Activated CD8-positive, alpha-beta memory T cell treated with anti-CD3 and anti-CD28 coated beads for 48 hours (primary cell): ENCODE results near the gene AXIN1.

ENCODE experiments used
- DNase-seq, 3 experiments: peaks; one replicate each; pipeline ENCODE4 v3.0.0-alpha.2; 2020; ENCODE audit warnings: low read depth in 2 of 3, low spot score in 2 of 3

The AXIN1 gene

GRCh38 chr16:285146-286055 is 67.1 kb downstream of the AXIN1 start:
- no peak for DNase-seq

DNA sequence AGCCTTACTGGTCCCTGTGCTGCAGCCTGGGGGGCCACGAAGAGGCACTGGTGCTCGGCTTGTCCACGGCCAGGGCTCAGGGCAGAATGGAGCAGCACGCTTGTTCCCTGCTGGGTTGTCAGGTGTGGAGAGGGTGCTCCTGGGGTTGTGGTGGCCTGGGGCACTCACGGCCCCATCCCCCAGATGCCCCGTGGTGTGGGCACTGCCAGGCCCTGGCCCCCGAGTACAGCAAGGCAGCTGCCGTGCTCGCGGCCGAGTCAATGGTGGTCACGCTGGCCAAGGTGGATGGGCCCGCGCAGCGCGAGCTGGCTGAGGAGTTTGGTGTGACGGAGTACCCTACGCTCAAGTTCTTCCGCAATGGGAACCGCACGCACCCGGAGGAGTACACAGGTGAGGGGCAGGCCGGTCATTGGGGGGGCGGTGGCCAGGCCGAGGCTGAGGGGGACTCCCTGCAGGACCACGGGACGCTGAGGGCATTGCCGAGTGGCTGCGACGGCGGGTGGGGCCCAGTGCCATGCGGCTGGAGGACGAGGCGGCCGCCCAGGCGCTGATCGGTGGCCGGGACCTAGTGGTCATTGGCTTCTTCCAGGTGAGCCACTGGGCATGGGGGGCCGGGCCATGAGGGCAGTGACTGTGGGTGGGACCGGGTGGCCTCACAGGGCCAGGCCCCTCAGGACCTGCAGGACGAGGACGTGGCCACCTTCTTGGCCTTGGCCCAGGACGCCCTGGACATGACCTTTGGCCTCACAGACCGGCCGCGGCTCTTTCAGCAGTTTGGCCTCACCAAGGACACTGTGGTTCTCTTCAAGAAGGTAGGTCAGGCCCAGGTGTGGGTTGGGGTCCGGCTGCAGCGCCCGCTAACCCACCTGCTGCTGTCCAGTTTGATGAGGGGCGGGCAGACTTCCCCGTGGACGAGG is 68.1 kb downstream of the AXIN1 start:
- no peak for DNase-seq

DNA sequence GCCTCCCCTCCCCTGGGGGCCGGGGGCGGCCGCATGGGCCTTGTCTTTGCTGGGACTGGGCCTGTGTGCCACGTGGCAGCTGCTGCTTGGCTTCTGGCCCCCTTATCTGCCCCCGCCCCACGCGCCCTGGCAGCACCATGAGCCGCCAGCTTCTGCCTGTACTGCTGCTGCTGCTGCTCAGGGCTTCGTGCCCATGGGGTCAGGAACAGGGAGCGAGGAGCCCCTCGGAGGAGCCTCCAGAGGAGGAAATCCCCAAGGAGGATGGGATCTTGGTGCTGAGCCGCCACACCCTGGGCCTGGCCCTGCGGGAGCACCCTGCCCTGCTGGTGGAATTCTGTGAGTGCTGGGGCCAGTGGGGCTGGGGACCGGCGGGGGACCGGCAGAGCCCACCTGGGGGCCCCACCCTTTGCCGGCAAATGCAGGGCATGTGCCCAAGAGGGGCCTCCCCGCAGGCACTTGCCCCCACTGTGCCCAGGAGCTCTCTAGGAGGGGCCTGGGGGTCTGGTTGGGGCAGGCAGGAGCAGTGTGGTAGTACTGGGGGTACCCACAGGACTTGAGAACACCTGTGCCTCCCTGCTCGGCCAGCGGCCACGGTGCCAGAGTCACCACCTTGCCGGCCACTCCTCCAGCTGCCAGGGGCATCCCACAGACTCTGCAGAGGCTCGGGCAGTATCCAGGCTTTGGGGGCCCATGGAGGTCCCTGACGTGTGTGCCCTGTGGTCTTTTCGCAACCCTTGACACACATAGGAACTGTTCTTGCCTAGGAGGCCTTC is 69.3 kb downstream of the AXIN1 start, which contains the start of gene PDIA2:
Gene PDIA2, plus strand, starts transcription at position 132 of the 773 bp plus-strand sequence. Its CDS starts 6 bp downstream, at position 138.
- no peak for DNase-seq

- no peak for DNase-seq
These were observed 70.0 kb downstream of the AXIN1 start for GRCh38 chr16:282491-282890.

DNA sequence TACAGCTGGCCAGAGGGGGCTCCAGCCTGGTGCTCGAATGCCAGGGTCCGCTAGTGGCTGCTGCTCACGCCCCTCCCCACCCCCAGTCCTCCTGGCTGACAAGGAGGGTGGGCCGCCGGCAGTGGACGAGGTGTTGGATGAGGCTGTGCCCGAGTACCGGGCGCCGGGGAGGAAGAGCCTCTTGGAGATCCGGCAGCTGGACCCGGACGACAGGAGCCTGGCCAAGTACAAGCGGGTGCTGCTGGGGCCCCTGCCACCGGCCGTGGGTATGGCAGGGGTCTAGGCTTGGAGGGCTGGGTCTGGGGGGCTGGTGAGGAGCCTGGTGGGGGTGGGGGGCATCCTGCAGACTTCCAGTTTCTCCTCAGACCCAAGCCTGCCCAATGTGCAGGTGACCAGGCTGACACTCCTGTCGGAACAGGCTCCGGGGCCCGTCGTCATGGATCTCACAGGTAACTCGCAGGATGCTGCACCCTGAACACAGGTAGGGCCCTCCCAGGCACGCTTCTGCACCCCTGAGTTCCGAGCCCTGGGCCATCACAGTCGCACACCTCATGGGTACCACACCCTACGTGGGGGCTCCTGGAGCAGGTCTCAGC is 70.8 kb downstream of the AXIN1 start:
- no peak for DNase-seq

DNA sequence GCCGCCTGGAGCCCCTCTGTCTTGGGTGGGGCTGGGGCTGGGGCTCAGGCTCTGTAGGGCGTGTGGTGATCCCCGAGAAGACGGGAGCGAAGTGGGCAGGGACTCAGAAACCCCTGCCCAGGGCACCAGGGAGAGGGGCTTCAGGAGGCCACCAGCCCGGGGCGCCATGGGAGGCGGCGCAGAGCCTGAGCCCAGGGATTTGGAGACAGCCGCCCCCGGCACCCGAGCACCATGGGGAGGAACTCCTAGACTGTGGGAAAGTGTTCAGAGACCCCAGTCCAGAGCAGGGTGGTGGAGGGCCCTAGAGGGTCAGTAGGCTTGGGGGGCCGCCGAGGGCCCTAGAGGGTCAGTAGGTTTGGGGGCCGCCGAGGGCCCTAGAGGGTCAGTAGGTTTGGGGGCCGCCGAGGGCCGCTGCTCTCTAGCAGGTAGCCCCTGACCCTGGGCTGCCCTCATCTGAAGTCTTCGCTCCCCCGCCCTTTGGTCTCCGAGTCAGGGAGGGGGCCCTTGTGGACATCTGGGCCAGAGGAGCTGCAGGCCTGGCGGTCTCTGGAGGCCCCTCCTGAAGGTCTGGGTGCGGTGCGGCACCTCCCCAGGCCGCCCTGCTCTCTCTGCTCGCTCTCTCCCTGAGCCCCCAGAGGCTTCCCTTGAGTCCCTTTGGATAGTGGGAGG is 71.4 kb downstream of the AXIN1 start:
- no peak for DNase-seq

DNA sequence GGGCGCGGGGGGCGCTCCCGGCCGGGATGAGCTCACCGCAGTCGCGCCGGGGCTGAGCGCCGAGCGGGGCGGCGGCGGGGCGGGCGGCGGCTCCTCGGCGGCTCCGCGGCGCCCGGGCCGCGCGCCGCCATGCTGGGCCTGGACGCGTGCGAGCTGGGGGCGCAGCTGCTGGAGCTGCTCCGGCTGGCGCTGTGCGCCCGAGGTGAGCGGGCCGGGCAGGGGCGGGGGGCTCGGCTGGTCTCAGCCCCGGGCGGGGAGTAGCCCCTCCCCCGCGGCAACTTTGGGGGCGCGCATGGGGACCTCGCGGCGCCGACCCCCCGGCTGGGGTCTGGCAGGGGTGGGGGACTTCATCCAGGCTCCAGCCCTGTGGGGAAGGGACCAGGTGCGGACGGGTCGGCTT is 72.0 kb downstream of the AXIN1 start, which contains the start of gene ARHGDIG:
Gene ARHGDIG, plus strand, starts transcription at position 40 of the 400 bp plus-strand sequence. Its CDS starts 90 bp downstream, at position 130.
- no peak for DNase-seq

- DNase-seq, result no peak
These were observed 72.5 kb downstream of the AXIN1 start for GRCh38 chr16:280005-280460.

GRCh38 chr16:279531-279930 is 73.0 kb downstream of the AXIN1 start:
- no peak for DNase-seq

GRCh38 chr16:278863-279366 is 73.6 kb downstream of the AXIN1 start:
- no peak for DNase-seq

- DNase-seq, result no peak
These were observed 76.0 kb downstream of the AXIN1 start for GRCh38 chr16:276426-277077.

DNA sequence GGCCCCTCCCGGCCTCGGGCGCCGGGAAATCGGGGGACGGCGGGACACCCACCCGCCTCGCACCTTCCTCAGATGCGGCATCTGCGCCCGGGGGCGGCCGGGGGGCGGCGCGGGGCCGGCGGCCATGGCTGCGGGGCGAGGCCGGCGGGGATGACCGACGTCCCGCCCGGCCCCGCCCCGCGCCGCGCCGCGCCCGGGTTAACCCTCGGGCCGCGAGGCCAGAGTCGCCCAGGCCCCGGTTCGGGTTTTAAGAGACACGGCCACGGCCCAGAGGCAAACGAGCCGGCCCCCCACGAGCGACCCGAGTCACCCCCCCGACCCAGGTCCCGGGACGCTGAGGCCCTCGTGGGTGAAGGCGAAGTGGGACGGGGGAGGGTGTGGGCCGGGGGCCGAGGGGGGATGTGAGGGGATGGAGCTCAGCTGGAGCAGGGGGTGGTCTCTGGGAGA is 76.7 kb downstream of the AXIN1 start, which contains the start of gene RGS11:
Gene RGS11, minus strand, starts transcription at position 159 of the 447 bp plus-strand sequence. Its CDS starts 33 bp downstream, at position 126.
- no peak for DNase-seq

GRCh38 chr16:275041-275641 is 77.4 kb downstream of the AXIN1 start:
- no peak for DNase-seq

DNA sequence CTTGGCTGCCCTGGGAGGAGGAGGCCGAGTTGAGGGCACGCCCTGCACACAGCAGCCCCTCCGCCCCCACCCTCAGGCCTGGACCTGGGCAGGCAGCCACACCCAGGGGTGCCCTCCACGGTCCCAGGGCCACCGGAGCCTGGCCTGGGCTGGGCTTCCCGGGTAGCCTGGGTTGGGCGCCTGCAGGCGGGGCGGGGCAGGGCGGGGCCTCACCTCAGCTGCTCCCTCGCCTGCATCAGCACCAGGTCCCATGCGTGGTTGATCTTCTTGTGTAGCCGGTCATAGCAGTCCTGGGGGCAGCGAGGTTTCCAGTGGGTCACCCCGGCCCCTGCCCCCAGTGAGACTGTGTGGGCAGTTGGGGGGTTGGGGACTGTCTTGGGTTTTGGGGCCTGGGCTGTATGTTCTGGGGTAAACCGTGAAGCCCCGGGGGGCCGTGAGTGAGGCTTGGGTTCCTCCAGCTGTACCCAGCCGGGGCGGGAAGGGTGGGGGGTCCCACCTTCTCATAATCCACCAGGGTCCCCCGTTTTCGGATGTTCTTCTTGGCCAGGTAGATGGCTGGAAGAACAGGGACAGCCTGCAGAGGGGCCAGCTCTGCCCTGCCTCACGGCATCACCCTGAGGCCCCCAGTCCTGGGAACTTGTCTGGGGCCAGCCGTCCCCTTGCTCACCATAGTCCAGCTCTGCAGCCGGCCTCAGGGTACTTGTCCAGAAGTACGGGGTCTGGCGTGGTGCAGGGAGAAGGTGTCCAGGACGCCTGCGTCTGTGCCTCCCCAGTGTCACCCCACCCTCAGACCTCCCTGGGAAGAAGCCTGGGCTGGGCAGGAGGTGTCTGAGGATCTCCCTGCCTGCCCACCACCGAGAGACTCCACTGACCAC is 78.7 kb downstream of the AXIN1 start:
- no peak for DNase-seq

- no peak for DNase-seq
These were observed 79.6 kb downstream of the AXIN1 start for GRCh38 chr16:272633-273546.
